Prostate gland (tissue), 2 donors: ENCODE results near the gene SMTN. TPM values are rescaled to one million over a fixed set of nuclear protein-coding genes. Genes with fewer than 3 reads are reported as not detected.

Source experiments
- DNase-seq: peaks from one replicate; pipeline ENCODE4 v3.0.0-alpha.2; 2019; ENCODE audit warnings: low spot score
- H3K27ac ChIP-seq, 2 donors: fragments of 200-600 bp; sonication (generic); 2 replicates each; pipeline ENCODE4 v1.5.1; 2017 to 2019
- H3K27me3 ChIP-seq: fragments of 200-600 bp; sonication (generic); replicated peaks from 2 replicates; pipeline ENCODE4 v1.5.1; 2019; ENCODE audit not compliant: insufficient read depth
- H3K36me3 ChIP-seq, 2 donors: fragments of 200-600 bp; sonication (generic); 1 replicate in 1 of 2; 2 replicates in 1 of 2; pipeline versions ENCODE4 v1.5.1 to v1.8.1; 2017 to 2019
- H3K4me1 ChIP-seq: fragments of 200-600 bp; sonication (generic); replicated peaks from 2 replicates; pipeline ENCODE4 v1.5.1; 2019
- H3K4me3 ChIP-seq, 2 donors: fragments of 200-600 bp; sonication (generic); 2 replicates each; pipeline ENCODE4 v1.5.1; 2017 to 2019
- H3K9me3 ChIP-seq: fragments of 200-600 bp; sonication (generic); 2 replicates; pipeline ENCODE4 v1.5.1; 2017
- CTCF ChIP-seq, 4 experiments: fragments of 200-600 bp in 2 of 4; fragments of 450-650 bp in 2 of 4; sonication (generic) in 2 of 4; IDR thresholded peaks; 1 replicate in 3 of 4; 2 replicates in 1 of 4; pipeline ENCODE4 v1.5.1; 2016 to 2019; ENCODE audit warnings: antibody characterized with exemption in 4 of 4, mild to moderate bottlenecking in 2 of 4, moderate library complexity in 2 of 4
- POLR2A ChIP-seq: fragments of 450-650 bp; IDR thresholded peaks from one replicate; pipeline ENCODE4 v1.6.1; 2016; ENCODE audit warnings: antibody characterized with exemption, mild to moderate bottlenecking
- POLR2AphosphoS5 ChIP-seq: sonication (generic); formaldehyde crosslinking; IDR thresholded peaks from one replicate; pipeline ENCODE4 v1.6.1; 2017; ENCODE audit warnings: antibody characterized with exemption
- WGBS: methylation state at CpG from one replicate; pipeline ENCODE4 v1.1.5; 2018; 5-methylcytosine and 5-hydroxymethylcytosine counted together
- intact Hi-C: fragments of 100-400 bp; cut with DNase I; formaldehyde crosslinking; loops from one replicate; pipeline ENCODE4 v1.14.2; 2022
- total RNA-seq, 2 donors: library from RNA; depleted of rRNA; stranded (reverse); fragments of >200 nt; gene quantifications; one replicate each; pipeline ENCODE4 v1.1.0, GENCODE V29; 2016

SMTN gene
- total RNA-seq, 2 donors from 2014 or later, result 200 to 209 TPM

DNA sequence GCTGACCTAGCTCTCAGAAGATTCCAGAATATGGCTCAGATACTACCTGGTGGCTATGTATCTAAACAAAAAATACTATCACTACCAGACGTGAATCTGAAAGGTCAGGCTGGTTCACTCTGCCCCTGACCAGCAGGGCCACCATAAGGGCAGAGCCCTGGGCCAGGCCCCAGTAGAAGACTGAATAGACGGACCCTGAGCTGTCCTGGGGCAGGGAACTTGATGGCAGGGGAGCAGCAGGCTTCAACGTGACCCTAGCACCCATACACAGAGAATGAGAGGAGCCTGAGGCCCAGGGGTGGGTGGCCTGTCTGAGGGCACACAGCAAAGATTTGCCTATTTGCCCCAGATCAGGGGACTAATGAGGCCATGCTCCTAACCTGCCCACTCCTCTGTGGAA, 72.2 kb downstream of the SMTN start:
- Histone ChIP-seq H3K27me3 (no peaks in the 10 kb centered on the region), H3K36me3 (no peaks in the 10 kb centered on the region), H3K27ac (no peak overlapping the region), H3K4me3 (no peak overlapping the region), H3K9me3 (no peaks in the 10 kb centered on the region), H3K4me1 (no peaks in the 10 kb centered on the region)
- no peak for DNase-seq
- intact Hi-C loops, result no loop called here
- TF ChIP-seq POLR2AphosphoS5 (no peak), POLR2A (no peak), CTCF (IDR thresholded peaks at IDR 0.05) (no peak)
- WGBS, result 77% methylated on average over 3 of the region's 3 CpGs

Other genes with a start within 250 kb of the SMTN start
- 10 to 100 TPM; 19.7 to 74.8 TPM for gene MORC2, start 112.5 kb upstream of the SMTN start, total RNA-seq
- 100 to 1,000 TPM in 1 of 2 donors, 10 to 100 TPM in 1; 58.7 to 113 TPM for gene TUG1, start 112.1 kb upstream of the SMTN start, total RNA-seq
- 100 to 1,000 TPM; 382 to 434 TPM for gene SELENOM, start 26.2 kb downstream of the SMTN start, total RNA-seq
- 10 to 100 TPM; 14.4 to 33.3 TPM for gene INPP5J, start 41.6 kb downstream of the SMTN start, total RNA-seq
- gene PLA2G3, start 59.2 kb downstream of the SMTN start, total RNA-seq, result 1 to 10 TPM in 1 of 2 donors, under 1 TPM in 1; 0.23 to 1.5 TPM
- 10 to 100 TPM; 59.2 to 75.6 TPM for gene RNF185, start 78.9 kb downstream of the SMTN start, total RNA-seq
- gene LIMK2, start 131.0 kb downstream of the SMTN start, total RNA-seq, result 100 to 1,000 TPM in 1 of 2 donors, 10 to 100 TPM in 1; 92.1 to 128 TPM
- 100 to 1,000 TPM in 1 of 2 donors, 10 to 100 TPM in 1; 25.6 to 124 TPM for gene PIK3IP1, start 211.2 kb downstream of the SMTN start, total RNA-seq